Myocyte (in vitro differentiated cells): ENCODE data around the gene ABO. TPM values are rescaled to one million over a fixed set of nuclear protein-coding genes. Genes with fewer than 3 reads are reported as not detected.
A peak's percentile ranks its signal among the peaks of the same experiment; 100 is the strongest.
"Not testable (repeated sequence)": the region's sequence is repeated elsewhere in the genome, so short reads cannot be mapped to it uniquely, and the experiment has no call there.

Source experiments
- DNase-seq: peaks from one replicate; pipeline ENCODE4 v3.0.0-alpha.2; 2012; ENCODE audit warnings: low read depth
- total RNA-seq: library from RNA; depleted of rRNA; stranded (reverse); fragments of >200 nt; gene quantifications from 2 replicates; pipeline ENCODE4 v1.2.3, GENCODE V29; 2014

ABO gene
- total RNA-seq, 1 donor from 2014 or later = not detected

DNA sequence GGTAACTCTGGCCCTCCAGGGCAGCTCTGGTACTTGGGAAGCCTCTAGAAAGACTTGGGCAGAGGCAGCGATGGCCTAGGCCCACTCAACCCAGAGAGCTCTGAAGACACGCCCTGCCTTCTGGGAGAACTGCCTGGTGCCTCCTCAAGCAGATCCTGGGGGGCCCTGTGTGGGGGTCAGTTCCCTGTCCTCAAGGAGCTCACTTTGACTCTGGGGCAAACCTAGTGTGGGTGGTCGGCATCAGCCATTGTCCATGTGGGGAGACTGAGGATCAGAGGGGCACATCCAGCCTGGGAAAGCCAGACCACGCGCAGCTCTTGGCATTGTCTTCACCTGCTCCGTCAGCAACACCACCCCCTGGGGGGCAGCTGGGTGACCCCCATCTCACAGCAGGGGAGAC, 28.0 kb downstream of the ABO start:
- DNase-seq = no peak

DNA sequence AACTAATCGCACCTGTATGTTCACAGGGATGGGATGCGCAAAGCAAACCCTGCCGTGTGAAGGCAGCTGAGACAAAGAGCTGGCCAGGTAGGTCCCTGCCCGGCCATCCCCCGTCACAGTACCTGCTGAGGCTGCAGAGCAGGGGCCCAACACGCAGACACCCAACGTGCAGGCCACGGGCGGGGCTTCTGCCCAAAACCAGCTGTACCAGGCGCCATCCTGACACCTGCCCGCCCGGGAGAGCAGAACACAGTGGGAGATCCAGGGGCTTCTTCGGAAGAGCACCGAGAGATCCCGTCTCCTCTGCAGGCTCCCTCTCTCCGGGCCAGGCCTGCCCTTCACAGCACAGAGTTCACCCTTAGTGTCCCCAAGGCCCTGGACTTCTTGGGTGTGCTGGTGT, 28.4 kb downstream of the ABO start:
- no peak for DNase-seq

DNA sequence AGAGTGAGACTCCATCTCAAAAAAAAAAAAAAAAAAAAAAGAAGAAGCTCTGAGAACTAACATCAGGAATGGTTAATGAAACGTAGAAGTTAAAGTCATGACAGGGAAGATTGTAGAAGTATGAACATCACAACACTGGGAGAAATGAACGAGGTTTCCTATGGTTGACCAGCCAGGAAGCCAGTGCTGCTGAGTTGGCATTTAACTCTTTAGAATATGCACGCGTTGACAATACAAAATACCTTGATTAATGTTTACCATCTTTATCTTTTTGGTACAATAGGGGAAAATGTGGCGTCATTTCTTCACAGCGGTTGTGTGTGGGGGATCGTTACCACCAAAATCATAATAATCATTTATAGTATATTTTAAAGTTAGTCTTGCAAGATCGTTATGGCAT, 32.0 kb downstream of the ABO start:
- DNase-seq = no peak

DNA sequence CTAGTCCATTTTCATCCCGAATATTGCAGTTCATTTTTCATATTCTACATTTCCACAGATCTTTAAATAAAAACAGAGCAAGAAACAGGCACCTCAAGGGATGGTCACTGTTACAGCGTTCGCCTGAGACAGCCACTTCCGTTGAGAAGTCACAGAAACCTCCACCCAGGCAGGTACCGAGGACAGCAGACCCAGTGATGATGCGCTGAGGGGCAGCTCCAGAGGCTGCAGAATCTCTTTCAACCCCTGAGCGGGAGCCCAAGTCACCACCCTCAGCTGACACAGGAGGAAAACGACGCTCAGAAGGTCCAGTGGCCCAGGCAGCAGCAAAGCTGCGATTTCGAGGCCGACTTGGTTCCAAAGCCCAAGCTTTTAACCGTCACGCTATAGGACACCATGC, 32.8 kb downstream of the ABO start:
- no peak for DNase-seq

DNA sequence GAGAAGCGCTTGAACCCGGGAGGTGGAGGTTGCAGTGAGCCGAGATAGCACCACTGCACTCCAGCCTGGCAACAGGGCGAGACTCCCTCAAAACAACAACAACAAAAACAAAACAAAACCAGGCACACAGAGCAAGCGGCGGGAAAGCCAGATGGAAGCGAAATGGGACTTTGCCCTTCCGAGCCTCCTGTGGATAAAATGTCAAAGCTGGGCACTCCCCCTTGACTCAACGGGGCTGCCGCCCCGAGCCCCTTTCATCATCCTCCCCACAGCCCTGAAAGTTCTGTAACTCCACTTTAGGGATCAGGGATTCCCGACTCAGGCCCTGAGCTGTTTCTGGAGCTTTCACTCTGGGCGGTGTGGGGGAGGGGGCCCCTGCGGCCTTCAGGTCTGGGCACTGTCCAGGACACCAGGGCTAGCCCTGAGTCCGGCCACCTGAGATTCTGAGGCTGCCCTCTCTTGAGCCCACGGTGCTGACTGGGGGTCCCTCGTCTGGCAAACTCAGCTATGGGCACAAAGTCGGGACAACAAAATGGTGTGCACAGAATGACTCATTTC, 35.4 kb downstream of the ABO start:
- no peak for DNase-seq

DNA sequence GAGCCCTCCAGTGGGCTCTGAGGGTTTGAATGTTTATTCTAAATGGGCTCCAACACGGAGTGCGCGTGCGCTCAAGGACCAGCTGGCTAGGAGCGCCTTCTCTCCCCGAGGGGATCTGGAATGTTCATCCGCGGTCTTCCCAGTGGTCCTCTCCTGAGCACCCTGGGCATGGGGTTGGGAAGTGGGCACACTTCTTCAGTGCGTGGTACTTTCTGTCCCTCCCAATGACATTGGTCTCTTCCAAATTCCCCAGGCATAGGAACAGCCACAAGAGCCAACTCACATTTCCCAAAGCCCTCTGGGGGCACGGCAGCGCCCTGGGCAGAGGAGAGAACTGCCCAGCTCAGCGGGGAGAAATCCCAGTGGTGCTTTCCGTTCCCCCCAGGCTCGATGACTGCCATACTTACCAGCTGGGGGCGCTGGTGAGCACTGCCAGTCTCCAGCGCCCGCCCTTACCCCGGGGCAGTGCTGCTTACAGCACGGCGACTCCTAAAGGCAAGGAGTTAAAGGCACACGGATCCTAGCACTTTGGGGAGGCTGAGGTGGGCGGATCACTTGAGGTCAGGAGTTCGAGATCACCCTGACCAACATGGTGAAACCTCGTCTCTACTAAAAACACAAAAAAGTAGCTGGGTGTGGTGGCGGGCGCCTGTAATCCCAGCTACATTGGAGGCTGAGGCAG, 36.0 kb downstream of the ABO start:
- peak; percentile 29 for DNase-seq

DNA sequence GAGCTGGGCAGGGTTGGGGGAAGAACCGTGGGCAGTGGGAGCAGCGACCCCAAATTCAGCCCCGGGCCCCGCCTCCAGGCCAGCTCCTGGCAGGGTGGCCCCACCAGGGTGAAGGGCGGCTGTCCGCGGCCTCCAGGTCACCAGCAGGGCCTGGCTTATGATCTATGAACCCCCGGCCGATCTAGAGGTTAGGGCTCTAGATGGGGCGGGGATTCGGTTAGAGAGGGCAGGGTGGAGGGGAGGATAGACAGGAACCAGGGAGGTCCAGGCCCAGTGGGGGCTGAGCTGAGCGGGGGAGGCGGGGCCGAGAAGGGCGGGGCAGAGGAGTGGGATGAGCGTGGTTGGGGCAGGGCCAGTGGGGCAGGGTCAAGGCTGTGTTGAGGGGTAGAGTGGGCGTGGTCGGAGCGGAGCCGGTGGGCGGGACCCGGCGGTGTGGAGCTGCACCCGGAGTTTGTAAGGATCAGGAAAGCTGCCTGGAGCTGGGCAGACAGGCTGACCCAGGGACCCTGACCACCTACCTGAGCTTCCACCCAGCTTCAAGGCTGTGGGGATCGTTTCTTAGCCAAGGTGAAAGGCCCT, 36.6 kb downstream of the ABO start:
- peak; percentile 2 for DNase-seq

DNA sequence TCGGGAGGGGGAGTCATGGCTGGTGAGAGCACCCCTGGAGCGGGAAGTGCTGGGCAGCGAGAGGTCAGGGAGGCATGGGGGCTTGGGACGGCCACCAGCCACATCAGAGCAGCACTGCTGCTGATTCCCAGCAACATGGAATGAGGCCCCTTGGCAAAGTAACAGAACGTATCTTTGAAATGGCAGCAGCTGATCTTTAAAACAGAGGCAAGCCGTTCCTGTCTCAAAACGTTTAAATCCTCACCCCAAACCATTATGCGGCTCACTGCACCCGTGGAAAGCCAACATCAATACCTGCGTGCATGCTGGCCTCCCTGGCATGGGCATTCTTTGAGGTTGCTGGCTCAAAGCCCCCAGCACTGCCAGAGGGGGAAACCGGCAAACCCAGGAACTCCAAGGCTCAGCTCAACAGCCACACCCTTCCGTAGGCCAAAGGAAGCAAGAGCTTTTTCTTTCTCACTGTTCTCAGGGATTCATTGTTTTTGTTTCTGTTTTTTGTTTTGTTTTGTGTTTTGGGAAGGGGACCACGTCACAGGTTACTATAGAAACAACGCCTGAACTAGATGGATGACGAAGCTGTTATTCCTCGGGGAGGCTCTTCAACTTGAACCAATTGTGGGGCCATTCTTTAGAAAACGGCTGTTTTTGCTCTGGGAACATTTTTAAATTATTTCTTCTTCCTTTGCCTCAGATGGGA, 37.8 kb downstream of the ABO start:
- peak; percentile 41 for DNase-seq

DNA sequence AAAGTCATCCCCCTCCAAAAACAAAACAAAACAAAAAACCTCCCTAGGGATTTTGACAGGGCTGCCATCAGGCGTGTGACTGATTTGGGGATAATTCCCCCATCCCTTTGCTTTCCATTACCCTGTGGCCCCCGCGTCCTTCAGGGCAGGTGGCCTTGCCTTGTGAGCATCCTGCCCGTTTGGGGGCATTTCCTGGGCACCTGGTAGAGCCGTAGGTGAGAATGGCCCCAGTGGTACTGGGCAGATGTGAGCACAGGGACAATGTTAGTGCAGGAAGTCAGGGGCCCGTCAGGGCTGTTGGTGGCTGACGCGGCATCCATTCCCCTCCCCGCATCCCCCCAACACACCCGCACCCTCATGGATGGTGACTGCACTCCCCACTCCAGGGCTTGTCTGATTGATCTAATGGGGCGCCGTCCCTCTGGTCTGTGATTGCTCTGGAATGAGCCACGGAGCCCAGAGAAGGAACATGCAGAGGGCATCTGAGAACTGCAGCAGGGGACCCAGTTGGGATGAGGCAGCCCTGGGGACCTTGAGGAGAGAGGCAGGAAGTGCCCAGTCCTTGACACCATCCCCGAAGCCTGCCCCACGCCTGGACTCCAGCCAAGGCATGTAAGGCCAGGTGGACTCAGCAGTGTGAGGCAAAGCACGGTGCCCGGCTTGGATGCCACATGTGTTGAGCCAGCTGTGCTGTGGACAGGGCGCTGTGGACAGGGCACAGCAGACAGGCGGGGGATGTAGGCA, 38.5 kb downstream of the ABO start:
- peak; percentile 9 for DNase-seq

DNA sequence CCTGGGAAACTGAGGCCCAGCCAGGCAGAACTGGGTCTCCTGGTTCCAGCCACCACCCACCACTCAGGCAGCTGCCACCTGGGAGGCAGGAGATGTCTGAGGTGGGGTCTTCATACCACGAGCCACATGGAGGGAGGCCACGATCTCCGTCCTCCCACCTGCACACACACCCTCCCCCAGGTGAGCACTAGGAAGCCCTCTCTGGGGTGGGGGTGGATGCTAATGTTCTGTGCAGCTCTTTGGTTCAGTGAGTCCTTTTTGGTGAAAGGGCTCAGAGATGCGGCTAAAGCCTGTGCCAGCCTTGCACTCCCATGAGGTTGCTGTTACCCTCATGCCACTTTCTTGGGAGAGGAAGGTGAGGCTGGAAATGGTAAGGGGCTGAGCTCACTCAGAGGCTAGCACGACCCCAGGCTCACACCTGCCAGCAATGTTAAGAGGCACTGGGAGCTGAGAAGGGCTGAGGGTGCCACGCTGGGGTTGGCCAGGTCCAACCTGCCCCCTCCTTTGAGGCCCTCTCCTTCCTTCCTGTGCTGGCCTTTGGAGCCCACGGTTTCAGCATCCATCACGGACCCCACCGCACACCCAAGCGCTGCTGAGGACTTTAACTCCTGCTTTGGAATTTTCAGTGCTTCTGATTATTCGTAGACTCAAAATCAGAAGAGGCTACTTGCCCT, 39.3 kb downstream of the ABO start:
- no peak for DNase-seq

DNA sequence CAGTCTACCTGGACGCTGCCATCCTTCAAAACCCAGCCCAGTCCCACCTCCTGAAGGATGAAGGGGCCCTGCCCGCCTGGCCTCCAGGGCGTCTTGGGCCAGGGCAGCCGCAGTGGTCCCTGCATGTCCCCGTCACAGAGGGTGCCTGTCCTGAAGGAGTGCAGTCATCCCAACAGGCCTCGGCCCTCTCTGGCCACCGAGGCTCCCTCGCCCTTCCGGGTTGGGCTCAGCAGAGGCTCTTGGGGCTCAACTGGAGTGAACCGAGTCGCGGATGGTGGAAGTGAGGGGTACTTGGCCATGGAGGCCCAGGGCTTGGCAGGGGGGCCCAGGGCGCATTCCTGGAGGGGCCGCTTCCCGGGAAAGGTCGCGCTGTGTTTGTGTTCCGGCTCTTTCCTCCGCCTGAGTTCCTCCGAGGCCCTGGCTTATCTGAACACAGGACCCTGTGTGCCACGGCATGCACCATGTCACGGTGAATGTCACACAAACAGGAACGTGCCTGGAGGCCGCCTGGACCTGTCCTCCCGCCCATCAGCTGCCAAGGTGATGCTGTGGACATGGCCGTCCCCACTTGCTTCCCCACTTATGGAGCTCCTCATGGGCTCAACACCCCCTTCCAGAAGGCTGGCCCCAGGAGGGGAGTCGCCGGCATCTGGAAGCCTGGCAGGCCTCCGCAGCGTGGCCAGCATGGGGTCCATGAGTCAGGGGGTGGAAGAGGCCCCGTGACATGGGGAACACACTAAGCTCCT, 40.3 kb downstream of the ABO start:
- DNase-seq = no peak

DNA sequence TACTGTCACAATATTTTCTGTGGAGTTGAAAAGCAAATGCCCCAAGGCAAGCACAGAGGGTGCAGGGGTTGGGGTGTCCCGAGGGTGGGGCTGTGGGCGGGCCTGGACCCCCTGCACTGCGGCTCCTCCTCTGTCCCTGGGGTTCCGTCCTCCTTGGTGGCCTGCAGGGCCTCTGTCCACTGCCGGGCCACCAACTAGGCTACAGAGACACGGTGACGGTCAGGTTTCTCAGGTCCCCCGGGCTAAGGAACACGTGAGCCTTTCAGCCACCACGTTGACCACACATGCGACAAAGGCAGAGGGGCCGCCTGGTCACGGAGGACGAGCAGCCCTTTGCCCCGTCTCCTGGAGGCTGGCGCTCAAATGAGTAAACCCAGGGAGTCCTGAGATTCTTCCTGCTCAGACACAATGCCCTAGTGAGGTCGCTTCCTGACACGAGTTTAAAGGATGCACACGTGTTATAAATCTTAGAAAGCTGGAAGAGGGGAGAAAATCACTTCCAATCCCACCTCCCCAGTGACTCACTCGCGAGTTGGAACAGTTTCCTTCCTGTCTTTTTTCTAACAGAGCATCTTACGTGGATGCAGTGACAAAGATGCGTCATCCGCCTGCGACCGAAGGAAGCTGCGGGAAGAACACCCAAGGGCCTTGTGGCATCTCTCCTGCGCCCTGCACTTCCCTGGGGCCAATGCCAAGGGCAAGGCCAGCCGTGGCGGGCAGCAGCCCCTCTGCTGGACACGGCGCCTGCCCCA, 41.1 kb downstream of the ABO start:
- no peak for DNase-seq

DNA sequence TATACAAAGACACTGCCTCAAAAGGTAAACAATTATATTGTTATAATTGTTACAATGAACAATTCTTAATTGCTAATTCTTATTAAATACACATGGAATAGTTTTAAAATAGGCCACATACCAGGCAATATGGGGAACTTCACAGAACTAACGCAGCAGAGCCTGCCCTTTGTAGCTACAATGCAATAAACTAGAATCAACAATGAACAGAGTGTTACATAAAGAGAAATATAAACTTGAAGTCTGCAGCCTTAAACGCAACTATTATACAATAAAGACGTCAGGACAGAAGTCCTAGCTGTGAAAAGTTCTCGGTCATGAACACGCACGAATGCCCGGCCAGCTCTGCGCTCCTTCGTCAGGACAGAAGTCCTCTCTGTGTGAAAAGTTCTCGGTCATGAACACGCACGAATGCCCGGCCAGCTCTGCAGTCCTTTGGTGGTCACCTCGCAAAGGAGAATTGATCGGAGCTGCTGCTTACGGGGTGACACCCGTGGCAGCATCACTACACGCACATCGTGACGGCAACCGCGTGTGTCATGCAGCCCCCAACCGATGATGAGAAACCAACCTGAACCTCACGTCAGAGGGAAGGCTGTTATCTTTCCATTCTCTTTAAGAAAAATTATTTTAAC, 43.0 kb downstream of the ABO start:
- not testable (repeated sequence) for DNase-seq

DNA sequence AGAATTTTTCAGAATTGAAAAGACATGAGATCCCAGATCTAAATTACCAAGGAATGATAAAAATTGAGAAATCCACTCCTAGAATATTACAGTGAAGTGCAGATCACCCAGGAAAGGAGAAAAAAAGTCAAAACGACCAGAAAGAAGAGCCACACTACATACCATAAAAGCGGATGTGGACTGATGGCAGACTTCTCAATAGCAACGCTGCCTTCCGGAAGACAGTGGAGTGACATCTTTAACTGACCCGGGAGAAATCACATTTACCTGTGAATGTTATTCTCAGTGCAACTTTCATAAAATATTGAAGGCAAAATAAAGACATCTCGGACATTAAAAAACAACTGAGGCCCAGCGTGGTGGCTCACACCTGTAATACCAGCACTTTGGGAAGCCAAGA, 44.5 kb downstream of the ABO start:
- DNase-seq = not testable (repeated sequence)

DNA sequence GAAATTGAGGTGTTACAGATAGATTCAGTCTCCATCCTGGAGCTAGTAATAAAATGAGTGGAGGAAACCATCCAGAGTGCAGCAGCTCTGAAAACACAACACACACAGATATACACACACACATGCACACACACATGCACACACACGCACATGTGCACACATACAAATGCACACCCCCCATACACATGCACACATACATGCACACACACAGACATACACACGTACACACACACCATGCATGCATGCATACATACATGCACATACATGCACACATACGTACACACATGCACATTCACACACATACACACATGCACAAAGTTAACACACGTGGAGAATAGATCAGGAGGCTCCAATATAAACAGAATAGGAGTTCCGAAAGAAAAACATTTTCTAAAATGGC, 44.9 kb downstream of the ABO start:
- DNase-seq = no peak

DNA sequence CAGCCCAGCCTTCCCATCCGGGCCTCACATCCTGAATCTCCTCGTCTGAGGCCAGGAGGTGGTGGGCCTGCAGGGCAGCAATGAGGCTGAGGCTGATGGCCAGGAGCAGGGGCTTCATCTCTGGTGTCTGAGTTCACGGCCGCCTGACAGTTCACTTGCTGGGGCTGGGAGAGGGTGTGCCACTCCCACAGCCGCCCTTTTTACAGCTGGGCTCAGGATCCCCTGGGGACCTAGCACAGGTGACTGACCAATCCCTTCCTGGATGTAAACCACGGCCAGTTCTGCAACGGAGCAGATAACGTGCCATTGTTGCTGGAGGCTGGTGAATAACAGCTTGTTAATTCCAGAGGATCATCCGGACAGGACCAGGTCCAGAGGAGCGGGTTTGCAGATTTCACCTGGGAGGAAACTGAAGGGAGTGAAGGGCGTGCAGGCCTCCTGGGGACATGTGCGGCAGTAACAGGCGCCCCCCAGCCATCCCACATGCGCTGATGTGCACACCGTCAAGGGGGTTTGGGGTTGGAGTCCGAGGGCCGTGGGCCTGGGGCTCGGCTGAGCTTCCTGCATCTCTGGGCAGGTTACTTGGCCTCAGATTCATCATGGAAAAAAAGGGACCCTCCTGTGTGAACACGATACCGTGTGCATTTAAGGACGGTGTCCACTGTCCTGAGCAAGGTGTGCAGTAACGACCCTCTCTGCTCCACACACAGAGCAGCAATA, 46.4 kb downstream of the ABO start:
- not testable (repeated sequence) for DNase-seq

DNA sequence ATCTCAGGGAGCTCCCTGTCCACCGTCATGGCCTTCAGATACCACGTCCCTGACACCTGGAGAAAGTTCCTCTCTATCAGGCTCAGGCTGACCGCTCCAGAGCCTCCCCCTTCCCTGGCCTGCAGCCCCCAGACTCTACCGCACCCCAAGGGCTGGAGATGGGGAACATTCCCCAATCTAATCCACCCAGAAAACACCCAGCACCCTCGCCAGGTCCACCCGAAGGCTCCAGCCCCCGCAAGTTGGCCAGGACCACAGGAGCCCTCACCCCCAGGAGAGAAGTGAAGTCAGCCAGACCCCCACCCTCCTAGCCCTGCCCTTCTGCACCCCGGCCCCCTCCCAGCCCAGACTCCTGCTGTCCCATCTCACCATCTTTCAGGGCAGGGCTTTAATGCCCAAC, 47.0 kb downstream of the ABO start:
- not testable (repeated sequence) for DNase-seq

DNA sequence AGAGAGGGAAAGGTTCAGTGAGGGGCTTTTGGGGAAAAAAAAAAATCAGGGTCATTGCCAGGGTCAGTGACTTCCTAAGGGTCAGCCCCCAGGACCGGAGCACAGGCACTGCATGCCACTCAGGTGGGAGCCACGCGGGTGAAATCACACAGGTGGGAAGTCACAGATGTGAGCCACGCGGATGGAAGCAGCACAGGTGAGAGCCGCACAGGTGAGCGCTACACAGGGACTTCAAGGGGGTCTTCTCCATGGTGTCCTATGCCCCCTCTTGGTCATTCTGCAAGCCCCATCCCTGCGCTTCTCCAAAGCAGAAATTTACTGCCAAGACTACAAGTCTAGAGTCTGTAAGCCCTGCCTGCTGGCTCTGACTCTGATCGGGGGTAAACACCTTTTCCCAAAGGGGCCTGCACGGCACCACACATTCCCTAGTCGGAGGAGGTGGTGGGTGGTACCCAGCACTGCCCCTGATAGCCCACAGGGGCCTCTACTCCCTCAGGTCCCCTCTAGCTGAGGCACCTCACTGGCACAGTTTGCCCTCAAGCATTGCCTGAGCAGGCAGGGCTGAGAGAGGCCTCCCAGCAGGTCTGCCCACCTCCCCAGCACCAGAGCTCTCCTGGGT, 47.6 kb downstream of the ABO start:
- DNase-seq = no peak
